Ovary (tissue), 3 donors: ENCODE measurements around the gene CDH1.

Experiments
- CTCF ChIP-seq, 3 donors: fragments of 450-650 bp in 2 of 3; fragments of 200-600 bp in 1 of 3; IDR thresholded peaks; one replicate each; pipeline versions ENCODE4 v1.5.1 to v1.8.0; 2016 to 2022; ENCODE audit warnings: antibody characterized with exemption in 3 of 3, mild to moderate bottlenecking in 1 of 3
- POLR2A ChIP-seq: fragments of 450-650 bp; IDR thresholded peaks from one replicate; pipeline ENCODE4 v1.6.1; 2017; ENCODE audit warnings: antibody characterized with exemption, mild to moderate bottlenecking, moderate library complexity
- donor health status: DM: no; HTN: no; CAD: no.

GRCh38 chr16:68873635-68874471 lies 136.8 kb downstream of the CDH1 start:
- TF ChIP-seq CTCF (IDR thresholded peaks at IDR 0.05), result no peak
- no peak for TF ChIP-seq POLR2A
